ENCODE data around the gene INTS4.
A peak's percentile ranks its signal among the peaks of the same experiment; 100 is the strongest.

INTS4 gene

DNA sequence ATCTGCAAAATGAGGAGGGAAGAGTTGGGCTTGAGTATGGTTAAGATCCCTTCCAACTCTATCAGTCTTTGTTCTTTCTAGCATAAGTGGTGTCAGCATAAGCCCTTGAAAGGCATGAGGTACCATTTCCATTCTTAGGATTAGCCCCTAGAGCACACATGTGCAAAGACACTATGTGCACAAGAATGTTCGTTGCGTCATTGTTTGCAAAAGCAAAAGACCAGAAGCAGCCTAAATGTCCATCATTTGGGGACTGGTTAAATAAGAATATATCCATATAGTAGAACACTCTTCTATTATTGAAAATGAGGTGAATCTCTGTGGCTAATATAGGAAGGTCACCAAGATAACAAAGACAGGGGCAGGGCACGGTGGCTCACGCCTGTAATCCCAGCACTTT, 38.6 kb upstream of the INTS4 start:
- Histone ChIP-seq H2BK120ac (ENCODE audit: low read depth, low read length) (no peak overlapping the region), H2AK5ac (ENCODE audit: low read depth, low read length) (no peak overlapping the region), H3K36me3 (replicated peaks in 1 of 2; ENCODE audit: control insufficient read depth in 2 of 2, insufficient read depth in 2 of 2, low read length in 2 of 2) (no peaks in the 10 kb centered on the region), H3K4me1 (ENCODE audit: control insufficient read depth in 2 of 2, insufficient read depth in 1 of 2, low read depth in 1 of 2, low read length in 2 of 2) (peaks cover 6 to 8% of the 10 kb centered on the region in 2 donors), H3K79me1 (ENCODE audit: low read depth, low read length) (no peaks in the 10 kb centered on the region), H3K9me3 (replicated peaks in 1 of 2; ENCODE audit: control insufficient read depth in 2 of 2, insufficient read depth in 1 of 2, low read depth in 1 of 2, low read length in 2 of 2) (no peaks in the 10 kb centered on the region), H3K4me2 (ENCODE audit: insufficient read depth, low read length, poor library complexity, severe bottlenecking) (no peak overlapping the region), H2BK15ac (ENCODE audit: low read length) (no peak overlapping the region), H2BK5ac (ENCODE audit: low read length) (no peak overlapping the region), H4K91ac (ENCODE audit: low read depth, low read length, poor library complexity) (no peak overlapping the region), H4K8ac (ENCODE audit: low read depth, low read length) (no peak overlapping the region), H2AFZ (ENCODE audit: low read length) (no peak overlapping the region), H3K23ac (ENCODE audit: low read depth, low read length, poor library complexity) (no peak overlapping the region), H2BK12ac (ENCODE audit: low read length) (no peak overlapping the region), H3K4me3 (ENCODE audit: low read length in 2 of 2) (no peak overlapping the region), H3K4ac (ENCODE audit: low read length) (no peak overlapping the region), H3K14ac (ENCODE audit: low read length) (no peak overlapping the region), H3K9ac (ENCODE audit: low read depth, low read length, poor library complexity) (no peak overlapping the region), H3K27ac (replicated peaks; ENCODE audit: low read length) (no peak overlapping the region), H3K27me3 (ENCODE audit: control insufficient read depth in 3 of 3, insufficient read depth in 3 of 3, low read depth in 1 of 3, low read length in 3 of 3) (no peaks in the 10 kb centered on the region), H3K18ac (ENCODE audit: low read length) (no peak overlapping the region)
- WGBS, 2 donors (ENCODE audit: extremely low coverage in 2 of 2, insufficient read length in 2 of 2, insufficient replicate concordance in 1 of 2) = no CpG with 5 or more reads among the region's 4 CpGs
- DNase-seq (ENCODE audit: low spot score) = no peak

DNA sequence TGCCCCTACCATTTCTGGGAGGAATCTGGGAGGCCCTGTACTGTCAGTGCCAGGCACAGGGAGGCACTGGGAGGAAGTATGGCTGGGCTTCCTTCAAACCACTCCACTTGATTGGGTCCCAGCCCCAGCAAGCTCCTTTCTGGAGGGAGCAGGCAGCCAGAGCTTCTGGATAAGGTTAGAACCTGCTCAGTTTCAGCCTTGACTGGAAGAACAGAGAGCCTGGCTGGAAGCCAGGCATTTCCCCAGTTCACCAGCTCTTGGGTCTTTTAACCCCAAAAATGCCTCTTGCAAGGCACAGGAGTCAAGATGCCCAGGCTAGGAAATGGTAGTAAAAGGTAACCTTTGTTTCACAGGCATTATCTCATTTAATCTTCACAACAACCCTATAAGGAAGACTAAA, 37.6 kb upstream of the INTS4 start:
- Histone ChIP-seq H3K23ac (ENCODE audit: low read depth, low read length, poor library complexity) (no peak overlapping the region), H3K4me3 (ENCODE audit: low read length in 2 of 2) (no peak overlapping the region), H4K91ac (ENCODE audit: low read depth, low read length, poor library complexity) (no peak overlapping the region), H3K18ac (ENCODE audit: low read length) (no peak overlapping the region), H3K9me3 (replicated peaks in 1 of 2; ENCODE audit: control insufficient read depth in 2 of 2, insufficient read depth in 1 of 2, low read depth in 1 of 2, low read length in 2 of 2) (no peaks in the 10 kb centered on the region), H2BK12ac (ENCODE audit: low read length) (no peak overlapping the region), H3K4me1 (ENCODE audit: control insufficient read depth in 2 of 2, insufficient read depth in 1 of 2, low read depth in 1 of 2, low read length in 2 of 2) (peaks cover 6 to 8% of the 10 kb centered on the region in 2 donors), H2AFZ (ENCODE audit: low read length) (peak overlapping the region; percentile 33), H2BK120ac (ENCODE audit: low read depth, low read length) (no peak overlapping the region), H3K4ac (ENCODE audit: low read length) (no peak overlapping the region), H3K79me1 (ENCODE audit: low read depth, low read length) (no peaks in the 10 kb centered on the region), H2BK15ac (ENCODE audit: low read length) (peak overlapping the region; percentile 12), H3K4me2 (ENCODE audit: insufficient read depth, low read length, poor library complexity, severe bottlenecking) (no peak overlapping the region), H3K36me3 (replicated peaks in 1 of 2; ENCODE audit: control insufficient read depth in 2 of 2, insufficient read depth in 2 of 2, low read length in 2 of 2) (no peaks in the 10 kb centered on the region), H3K9ac (ENCODE audit: low read depth, low read length, poor library complexity) (no peak overlapping the region), H4K8ac (ENCODE audit: low read depth, low read length) (no peak overlapping the region), H2AK5ac (ENCODE audit: low read depth, low read length) (no peak overlapping the region), H3K14ac (ENCODE audit: low read length) (no peak overlapping the region), H2BK5ac (ENCODE audit: low read length) (no peak overlapping the region), H3K27ac (replicated peaks; ENCODE audit: low read length) (no peak overlapping the region), H3K27me3 (ENCODE audit: control insufficient read depth in 3 of 3, insufficient read depth in 3 of 3, low read depth in 1 of 3, low read length in 3 of 3) (no peaks in the 10 kb centered on the region)
- no peak for DNase-seq (ENCODE audit: low spot score)

DNA sequence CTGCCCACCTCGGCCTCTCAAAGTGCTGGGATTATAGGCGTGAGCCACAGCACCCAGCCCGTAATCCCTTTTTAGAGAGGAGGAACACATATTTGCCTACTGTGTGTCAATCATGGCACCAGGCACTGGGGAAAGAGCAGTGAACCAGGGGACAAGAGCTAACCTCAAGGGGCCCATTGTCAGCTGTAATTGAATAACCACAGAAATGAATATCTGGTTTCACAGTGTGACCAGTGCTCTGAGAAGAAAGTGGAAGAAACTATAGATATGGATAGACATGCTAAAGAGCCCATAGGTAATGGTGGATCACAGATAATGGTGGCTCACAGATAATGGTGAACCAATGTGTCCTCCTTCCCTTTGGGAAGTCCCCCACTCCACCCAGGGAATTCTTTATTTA, 37.2 kb upstream of the INTS4 start:
- peak overlapping the region; percentile 33 for H2AFZ ChIP-seq (ENCODE audit: low read length)
- H3K4me2 ChIP-seq (ENCODE audit: insufficient read depth, low read length, poor library complexity, severe bottlenecking) = no peak overlapping the region
- H2AK5ac ChIP-seq (ENCODE audit: low read depth, low read length) = no peak overlapping the region
- no peaks in the 10 kb centered on the region for H3K9me3 ChIP-seq (replicated peaks in 1 of 2; ENCODE audit: control insufficient read depth in 2 of 2, insufficient read depth in 1 of 2, low read depth in 1 of 2, low read length in 2 of 2)
- peaks cover 6 to 8% of the 10 kb centered on the region in 2 donors for H3K4me1 ChIP-seq (ENCODE audit: control insufficient read depth in 2 of 2, insufficient read depth in 1 of 2, low read depth in 1 of 2, low read length in 2 of 2)
- no peak overlapping the region for H4K91ac ChIP-seq (ENCODE audit: low read depth, low read length, poor library complexity)
- no peak overlapping the region for H3K4me3 ChIP-seq (ENCODE audit: low read length in 2 of 2)
- no peak overlapping the region for H2BK15ac ChIP-seq (ENCODE audit: low read length)
- no peak overlapping the region for H4K8ac ChIP-seq (ENCODE audit: low read depth, low read length)
- no peak overlapping the region for H3K18ac ChIP-seq (ENCODE audit: low read length)
- H3K4ac ChIP-seq (ENCODE audit: low read length) = no peak overlapping the region
- no peaks in the 10 kb centered on the region for H3K79me1 ChIP-seq (ENCODE audit: low read depth, low read length)
- no peak overlapping the region for H3K14ac ChIP-seq (ENCODE audit: low read length)
- no peak overlapping the region for H2BK120ac ChIP-seq (ENCODE audit: low read depth, low read length)
- no peak overlapping the region for H3K23ac ChIP-seq (ENCODE audit: low read depth, low read length, poor library complexity)
- H3K27me3 ChIP-seq (ENCODE audit: control insufficient read depth in 3 of 3, insufficient read depth in 3 of 3, low read depth in 1 of 3, low read length in 3 of 3) = no peaks in the 10 kb centered on the region
- H3K36me3 ChIP-seq (replicated peaks in 1 of 2; ENCODE audit: control insufficient read depth in 2 of 2, insufficient read depth in 2 of 2, low read length in 2 of 2) = no peaks in the 10 kb centered on the region
- no CpG with 5 or more reads among the region's 3 CpGs for WGBS, 2 donors (ENCODE audit: extremely low coverage in 2 of 2, insufficient read length in 2 of 2, insufficient replicate concordance in 1 of 2)
- H3K27ac ChIP-seq (replicated peaks; ENCODE audit: low read length) = no peak overlapping the region
- no peak overlapping the region for H2BK5ac ChIP-seq (ENCODE audit: low read length)
- no peak for DNase-seq (ENCODE audit: low spot score)
- no peak overlapping the region for H3K9ac ChIP-seq (ENCODE audit: low read depth, low read length, poor library complexity)
- H2BK12ac ChIP-seq (ENCODE audit: low read length) = no peak overlapping the region

DNA sequence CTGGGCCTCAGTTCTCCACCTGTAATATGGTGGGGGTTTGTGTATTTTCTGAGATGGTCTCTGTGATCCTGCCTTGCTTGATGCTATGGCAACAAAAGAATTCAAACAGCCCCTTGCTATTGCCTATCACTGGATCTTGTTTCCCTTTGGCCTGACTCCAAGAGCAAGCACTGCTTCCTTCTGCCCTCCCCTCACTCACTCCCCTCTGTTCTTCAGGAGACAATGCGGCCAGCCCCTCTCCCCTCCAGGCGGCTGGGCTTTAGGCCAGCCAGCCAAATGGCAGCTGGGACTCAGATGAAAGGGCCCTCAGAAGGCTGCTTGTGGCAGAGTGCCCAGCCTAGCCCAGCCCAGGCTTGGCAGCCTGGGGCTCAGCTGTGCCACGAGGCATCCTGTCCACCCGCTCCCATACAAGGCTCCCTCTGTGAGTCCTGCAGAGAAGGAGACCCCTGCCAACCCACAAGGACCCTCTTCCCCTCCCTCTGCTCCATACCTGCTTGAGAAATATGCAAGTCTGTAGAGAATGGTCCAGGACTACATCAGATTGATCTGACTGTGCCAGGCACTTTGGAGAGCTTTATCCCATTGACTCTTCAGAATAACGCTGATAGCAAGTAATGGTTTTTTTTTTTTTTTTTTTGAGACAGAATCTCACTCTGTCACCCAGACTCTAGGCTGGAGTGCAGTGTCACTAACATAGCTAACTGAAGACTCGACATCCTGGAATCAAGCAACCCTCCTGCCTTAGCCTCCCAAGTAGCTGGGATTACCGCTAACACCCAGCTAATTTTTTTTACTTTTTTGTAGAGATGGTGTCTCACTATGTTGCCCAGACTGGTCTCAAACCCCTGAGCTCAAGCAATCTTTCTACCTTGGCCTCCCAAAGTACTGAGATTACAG, 36.2 kb upstream of the INTS4 start:
- Histone ChIP-seq H4K91ac (ENCODE audit: low read depth, low read length, poor library complexity) (no peak overlapping the region), H4K8ac (ENCODE audit: low read depth, low read length) (no peak overlapping the region), H3K4me1 (ENCODE audit: control insufficient read depth in 2 of 2, insufficient read depth in 1 of 2, low read depth in 1 of 2, low read length in 2 of 2) (peaks cover 6 to 8% of the 10 kb centered on the region in 2 donors), H3K27me3 (ENCODE audit: control insufficient read depth in 3 of 3, insufficient read depth in 3 of 3, low read depth in 1 of 3, low read length in 3 of 3) (no peaks in the 10 kb centered on the region), H2BK15ac (ENCODE audit: low read length) (no peak overlapping the region), H2AFZ (ENCODE audit: low read length) (peak overlapping the region; percentile 90), H3K4me3 (ENCODE audit: low read length in 2 of 2) (no peak overlapping the region), H3K9me3 (replicated peaks in 1 of 2; ENCODE audit: control insufficient read depth in 2 of 2, insufficient read depth in 1 of 2, low read depth in 1 of 2, low read length in 2 of 2) (no peaks in the 10 kb centered on the region), H2BK12ac (ENCODE audit: low read length) (no peak overlapping the region), H3K9ac (ENCODE audit: low read depth, low read length, poor library complexity) (no peak overlapping the region), H3K4me2 (ENCODE audit: insufficient read depth, low read length, poor library complexity, severe bottlenecking) (no peak overlapping the region), H3K23ac (ENCODE audit: low read depth, low read length, poor library complexity) (no peak overlapping the region), H3K18ac (ENCODE audit: low read length) (no peak overlapping the region), H3K14ac (ENCODE audit: low read length) (no peak overlapping the region), H3K27ac (replicated peaks; ENCODE audit: low read length) (no peak overlapping the region), H2AK5ac (ENCODE audit: low read depth, low read length) (no peak overlapping the region), H3K36me3 (replicated peaks in 1 of 2; ENCODE audit: control insufficient read depth in 2 of 2, insufficient read depth in 2 of 2, low read length in 2 of 2) (no peaks in the 10 kb centered on the region), H2BK5ac (ENCODE audit: low read length) (no peak overlapping the region), H3K79me1 (ENCODE audit: low read depth, low read length) (no peaks in the 10 kb centered on the region), H2BK120ac (ENCODE audit: low read depth, low read length) (no peak overlapping the region), H3K4ac (ENCODE audit: low read length) (no peak overlapping the region)
- no peak for DNase-seq (ENCODE audit: low spot score)
- WGBS, 2 donors (ENCODE audit: extremely low coverage in 2 of 2, insufficient read length in 2 of 2, insufficient replicate concordance in 1 of 2) = no CpG with 5 or more reads among the region's 7 CpGs

Measured in neuronal stem cell (in vitro differentiated cells).